HCT116 (cell line): Measurements from ENCODE around the gene HLA-DPB1. TPM values are rescaled to one million over a fixed set of nuclear protein-coding genes. Genes with fewer than 3 reads are reported as not detected.

Source experiments
- ATAC-seq: fragments of 200-7000 bp; cut with Tn5 transposase; 2 replicates; pipeline ENCODE4 v1.9.1; 2020; ENCODE audit warnings: mild to moderate bottlenecking, moderate library complexity
- BruUV-seq: library from RNA; stranded (reverse); fragments of 400-500 nt; replicated peaks from 2 replicates; lab custom pipeline; 2021; lab: Mats Ljungman, UMichigan
- CTCF ChIA-PET: fragments of 300-600 bp; sonication (Branson Sonifier 250); formaldehyde crosslinking; loops from one replicate; lab custom pipeline; 2021; ENCODE audit warnings: antibody characterized with exemption; lab: Charles Lee
- POLR2A ChIA-PET: fragments of 300-600, 350-600 bp; sonication (Branson Sonifier 250); formaldehyde crosslinking; loops from one replicate; lab custom pipeline; 2021; ENCODE audit warnings: antibody characterized with exemption; lab: Charles Lee
- RAD21 ChIA-PET, 2 experiments: fragments of 300-600 bp; sonication (Branson Sonifier 250); formaldehyde crosslinking; loops; one replicate each; lab custom pipeline; 2023; ENCODE audit warnings: low total read pairs in 2 of 2; ENCODE audit not compliant: uncharacterized antibody in 2 of 2, unreplicated experiment in 2 of 2, low non-redundant PET in 1 of 2; lab: Charles Lee
- DNase-seq: peaks from one replicate; pipeline ENCODE4 v3.0.0-alpha.2; 2010; ENCODE audit warnings: low read depth, low spot score
- H2AFZ ChIP-seq: fragments of 200-600 bp; shearing (Covaris generic), sonication (generic); 2 replicates; pipeline ENCODE4 v1.6.1; 2017; ENCODE audit warnings: low read depth, mixed run types, mixed read lengths, antibody characterized with exemption, low read length; ENCODE audit not compliant: poor library complexity, severe bottlenecking
- H3K27ac ChIP-seq: 2 replicates; pipeline ENCODE4 v1.5.1; 2012; ENCODE audit warnings: low read depth, low read length
- H3K27me3 ChIP-seq: fragments of 200-600 bp; sonication (generic); 2 replicates; pipeline ENCODE4 v1.6.1; 2016; ENCODE audit warnings: mixed run types, low read length, mixed read lengths; ENCODE audit not compliant: insufficient read depth
- H3K36me3 ChIP-seq, 2 experiments: fragments of 200-500 bp in 1 of 2; fragments of 200-600 bp in 1 of 2; sonication (Bioruptor generic) in 1 of 2; sonication (generic) in 1 of 2; 2 replicates each; pipeline versions ENCODE4 v1.5.1 to v1.6.1; 2014 to 2016; ENCODE audit warnings: low read length in 2 of 2, inconsistent platforms in 1 of 2, mixed read lengths in 1 of 2, mixed run types in 1 of 2; ENCODE audit not compliant: insufficient read depth in 2 of 2, control insufficient read depth in 1 of 2
- H3K4me1 ChIP-seq, 2 experiments: fragments of 200-600 bp in 1 of 2; sonication (generic) in 1 of 2; 2 replicates each; pipeline versions ENCODE4 v1.5.1 to v1.6.1; 2012 to 2017; ENCODE audit warnings: low read length in 2 of 2, inconsistent platforms in 1 of 2, mild to moderate bottlenecking in 1 of 2, mixed read lengths in 1 of 2, mixed run types in 1 of 2, moderate library complexity in 1 of 2; ENCODE audit not compliant: insufficient read depth in 2 of 2, control insufficient read depth in 1 of 2
- H3K4me2 ChIP-seq: fragments of 200-600 bp; sonication (generic); 2 replicates; pipeline ENCODE4 v1.6.1; 2017; ENCODE audit warnings: mixed run types, low read length, mixed read lengths
- H3K4me3 ChIP-seq, 2 experiments: fragments of 200-600 bp in 1 of 2; sonication (generic) in 1 of 2; replicated peaks in 1 of 2; 2 replicates each; pipeline ENCODE4 v1.5.1; 2011 to 2016; ENCODE audit warnings: low read length in 2 of 2, control low read depth in 1 of 2, low read depth in 1 of 2, mild to moderate bottlenecking in 1 of 2, mixed read lengths in 1 of 2, mixed run types in 1 of 2
- H3K79me2 ChIP-seq: fragments of 200-600 bp; sonication (generic); 2 replicates; pipeline ENCODE4 v1.6.1; 2017; ENCODE audit warnings: mild to moderate bottlenecking, mixed run types, low read length, moderate library complexity, mixed read lengths; ENCODE audit not compliant: insufficient read depth
- H3K9ac ChIP-seq: fragments of 200-600 bp; sonication (generic); 2 replicates; pipeline ENCODE4 v1.6.1; 2016; ENCODE audit warnings: low read length, mixed read lengths
- H3K9me2 ChIP-seq: fragments of 200-600 bp; sonication (generic), shearing (Covaris generic); 2 replicates; pipeline ENCODE4 v1.6.1; 2017; ENCODE audit warnings: mixed run types, mild to moderate bottlenecking, moderate library complexity; ENCODE audit not compliant: insufficient read depth
- H3K9me3 ChIP-seq, 2 experiments: fragments of 200-500 bp in 1 of 2; fragments of 200-600 bp in 1 of 2; sonication (Bioruptor generic) in 1 of 2; sonication (generic) in 1 of 2; 2 replicates each; pipeline ENCODE4 v1.6.1; 2014 to 2017; ENCODE audit warnings: low read length in 2 of 2, mixed read lengths in 2 of 2, inconsistent platforms in 1 of 2, low read depth in 1 of 2, mild to moderate bottlenecking in 1 of 2, mixed run types in 1 of 2, moderate library complexity in 1 of 2; ENCODE audit not compliant: control insufficient read depth in 1 of 2, insufficient read depth in 1 of 2
- H4K20me1 ChIP-seq: fragments of 200-600 bp; sonication (generic), shearing (Covaris generic); 2 replicates; pipeline ENCODE4 v1.6.1; 2017; ENCODE audit warnings: mixed run types, mild to moderate bottlenecking, moderate library complexity; ENCODE audit not compliant: insufficient read depth
- ATF3 ChIP-seq: IDR thresholded peaks from 2 replicates; pipeline ENCODE4 v1.6.1; 2012
- CBX3 ChIP-seq: IDR thresholded peaks from 2 replicates; pipeline ENCODE4 v1.6.1; 2012; ENCODE audit warnings: low read depth
- CEBPB ChIP-seq: IDR thresholded peaks from 2 replicates; pipeline ENCODE4 v1.6.1; 2012; ENCODE audit warnings: low read depth
- EZH2 ChIP-seq: fragments of 200-600 bp; sonication (generic); IDR thresholded peaks from 2 replicates; pipeline ENCODE4 v1.6.1; 2017; ENCODE audit warnings: antibody characterized with exemption, mixed run types
- JUND ChIP-seq: IDR thresholded peaks from 2 replicates; pipeline ENCODE4 v1.6.1; 2012
- MAX ChIP-seq: IDR thresholded peaks from 2 replicates; pipeline ENCODE4 v1.6.1; 2012
- POLR2A ChIP-seq: IDR thresholded peaks from 2 replicates; pipeline ENCODE4 v1.7.0; 2011; ENCODE audit warnings: borderline replicate concordance; ENCODE audit not compliant: insufficient read depth, insufficient read length; ENCODE audit errors: extremely low read depth
- POLR2AphosphoS5 ChIP-seq: IDR thresholded peaks from 2 replicates; pipeline ENCODE4 v1.6.1; 2011; ENCODE audit warnings: mild to moderate bottlenecking, low read depth, low read length, moderate library complexity
- RAD21 ChIP-seq: IDR thresholded peaks from 2 replicates; pipeline ENCODE4 v1.6.1; 2012; ENCODE audit warnings: low read depth, mild to moderate bottlenecking
- SP1 ChIP-seq: IDR thresholded peaks from 2 replicates; pipeline ENCODE4 v1.6.1; 2012; ENCODE audit warnings: low read depth
- ZBTB33 ChIP-seq: IDR thresholded peaks from 2 replicates; pipeline ENCODE4 v1.6.1; 2011; ENCODE audit warnings: mild to moderate bottlenecking, low read length, moderate library complexity; ENCODE audit not compliant: insufficient replicate concordance; ENCODE audit errors: extremely low read depth
- ZFX ChIP-seq: fragments of 450-650 bp; IDR thresholded peaks from 2 replicates; pipeline ENCODE4 v1.6.1; 2017
- ZNF274 ChIP-seq: fragments of 200-500 bp; sonication (Bioruptor generic); IDR thresholded peaks from 2 replicates; pipeline ENCODE4 v1.6.1; 2014; ENCODE audit warnings: mild to moderate bottlenecking, low read depth, low read length, inconsistent platforms
- intact Hi-C: fragments of 100-400 bp; cut with micrococcal nuclease; formaldehyde crosslinking; loops from 2 replicates; pipeline ENCODE4 v1.10.0; 2022
- total RNA-seq: library from RNA; stranded (reverse); gene quantifications from one replicate; pipeline ENCODE4 v1.2.1, GENCODE V29; 2021; ENCODE audit not compliant: unreplicated experiment
- TF ChIP-seq, protein P1 (sequence below): IDR thresholded peaks from 2 replicates; pipeline ENCODE4 v1.6.1; 2012; ENCODE audit warnings: low read depth

Gene HLA-DPB1
- total RNA-seq, 1 experiment from 2014 or later: 1.5 TPM

- Histone ChIP-seq H3K9me2 (no peaks in the 10 kb centered on the region), H3K79me2 (no peaks in the 10 kb centered on the region), H3K27ac (no peak overlapping the region), H3K9me3 (no peaks in the 10 kb centered on the region), H3K4me1 (no peaks in the 10 kb centered on the region), H3K36me3 (no peaks in the 10 kb centered on the region), H3K9ac (no peak overlapping the region), H3K4me2 (no peak overlapping the region), H3K4me3 (no peak overlapping the region), H4K20me1 (no peaks in the 10 kb centered on the region), H2AFZ (no peak overlapping the region), H3K27me3 (peaks cover 6% of the 10 kb centered on the region; the same call in 1 of the 2 replicates)
- BruUV-seq: no TSS peak
- no peak for ATAC-seq
- CTCF ChIA-PET: no interaction called here
- DNase-seq: no peak
- RAD21 ChIA-PET: no interaction called here
- no peak for TF ChIP-seq POLR2A
- no peak for TF ChIP-seq MAX
- no peak for TF ChIP-seq CBX3
- no peak for TF ChIP-seq ATF3
- TF ChIP-seq CEBPB: no peak
- TF ChIP-seq EZH2: no peak
- TF ChIP-seq RAD21: no peak
- TF ChIP-seq SP1: no peak
- no peak for TF ChIP-seq ZBTB33
- TF ChIP-seq ZNF274: no peak
- TF ChIP-seq JUND: no peak
- TF ChIP-seq, protein P1, sequence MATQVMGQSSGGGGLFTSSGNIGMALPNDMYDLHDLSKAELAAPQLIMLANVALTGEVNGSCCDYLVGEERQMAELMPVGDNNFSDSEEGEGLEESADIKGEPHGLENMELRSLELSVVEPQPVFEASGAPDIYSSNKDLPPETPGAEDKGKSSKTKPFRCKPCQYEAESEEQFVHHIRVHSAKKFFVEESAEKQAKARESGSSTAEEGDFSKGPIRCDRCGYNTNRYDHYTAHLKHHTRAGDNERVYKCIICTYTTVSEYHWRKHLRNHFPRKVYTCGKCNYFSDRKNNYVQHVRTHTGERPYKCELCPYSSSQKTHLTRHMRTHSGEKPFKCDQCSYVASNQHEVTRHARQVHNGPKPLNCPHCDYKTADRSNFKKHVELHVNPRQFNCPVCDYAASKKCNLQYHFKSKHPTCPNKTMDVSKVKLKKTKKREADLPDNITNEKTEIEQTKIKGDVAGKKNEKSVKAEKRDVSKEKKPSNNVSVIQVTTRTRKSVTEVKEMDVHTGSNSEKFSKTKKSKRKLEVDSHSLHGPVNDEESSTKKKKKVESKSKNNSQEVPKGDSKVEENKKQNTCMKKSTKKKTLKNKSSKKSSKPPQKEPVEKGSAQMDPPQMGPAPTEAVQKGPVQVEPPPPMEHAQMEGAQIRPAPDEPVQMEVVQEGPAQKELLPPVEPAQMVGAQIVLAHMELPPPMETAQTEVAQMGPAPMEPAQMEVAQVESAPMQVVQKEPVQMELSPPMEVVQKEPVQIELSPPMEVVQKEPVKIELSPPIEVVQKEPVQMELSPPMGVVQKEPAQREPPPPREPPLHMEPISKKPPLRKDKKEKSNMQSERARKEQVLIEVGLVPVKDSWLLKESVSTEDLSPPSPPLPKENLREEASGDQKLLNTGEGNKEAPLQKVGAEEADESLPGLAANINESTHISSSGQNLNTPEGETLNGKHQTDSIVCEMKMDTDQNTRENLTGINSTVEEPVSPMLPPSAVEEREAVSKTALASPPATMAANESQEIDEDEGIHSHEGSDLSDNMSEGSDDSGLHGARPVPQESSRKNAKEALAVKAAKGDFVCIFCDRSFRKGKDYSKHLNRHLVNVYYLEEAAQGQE: no peak
- no peak for TF ChIP-seq ZFX
- no peak for TF ChIP-seq POLR2AphosphoS5
- POLR2A ChIA-PET: no interaction called here
- intact Hi-C loops: no loop called here
Observed at GRCh38 chr6:33057222-33058150, 18.3 kb upstream of the HLA-DPB1 start.
